ENCODE results near the gene TPST1. TPM values are rescaled to one million over a fixed set of nuclear protein-coding genes. Genes with fewer than 3 reads are reported as not detected.

Gene TPST1
- total and polyA plus RNA-seq, 9 of the 15 experiments (the other 6 are each of a cell fraction or from before 2014, with no cell fraction given) = 0.15 to 2.2 (median 0.53) TPM

DNA sequence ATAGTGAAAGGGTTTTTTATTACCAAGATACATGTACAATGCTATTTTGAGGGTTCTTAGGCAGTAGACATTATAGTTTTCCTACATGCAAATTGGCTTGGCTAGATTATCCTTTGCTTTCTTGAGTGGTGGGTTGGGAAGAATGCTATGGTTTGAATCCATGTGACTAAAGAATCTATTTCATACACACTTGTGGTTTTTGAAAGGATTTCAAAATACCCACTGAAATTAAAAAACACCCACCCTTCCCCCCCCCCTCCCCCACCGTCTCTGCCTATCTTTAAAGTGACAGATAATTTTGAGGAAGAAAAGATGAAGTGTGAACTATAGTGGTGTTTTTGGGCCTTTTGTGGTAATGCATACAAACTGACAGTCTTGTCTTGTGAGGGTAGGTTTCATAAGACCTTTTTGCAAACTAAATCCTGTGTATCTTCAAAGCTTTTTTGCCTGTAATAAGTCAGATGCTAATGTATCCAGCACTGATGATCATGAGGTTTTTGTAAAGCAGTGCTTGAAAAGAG is 90.9 kb downstream of the TPST1 start:
- ChIA-PET POLR2A (interaction anchor here (2.2 kb wide), 1 partner anchor 19 kb away, joined by 5 read pairs; no protein-coding TSS in a partner anchor), CTCF (ENCODE audit: low intra/inter-chr PET ratio) (no interaction called here)
- H3K4me3 ChIP-seq = no peak overlapping the region
- H3K4me1 ChIP-seq (replicated peaks in 1 of 2; ENCODE audit: control insufficient read depth in 2 of 2, insufficient read depth in 2 of 2, low read length in 2 of 2) = peaks cover 0 to 2% of the 10 kb centered on the region in 2 experiments; a peak in 1 of 5 replicates
- intact Hi-C loops (cut with micrococcal nuclease) = no loop called here
- BruUV-seq (replicated peaks) = no TSS peak
- no peaks in the 10 kb centered on the region; the same call in 1 of the 2 replicates for H3K9me3 ChIP-seq (replicated peaks; ENCODE audit: control insufficient read depth, insufficient read depth, low read depth, low read length)
- FAIRE-seq (no peak), ATAC-seq (no peak), DNase-seq (ENCODE audit: extremely low read depth in 1 of 4, low spot score in 3 of 4) (no peak)
- no peak overlapping the region for H3K27ac ChIP-seq (ENCODE audit: extremely low read depth, low read depth, low read length)
- in situ Hi-C loops (cut with MboI) = no loop called here
- H3K9me1 ChIP-seq (ENCODE audit: control insufficient read depth, insufficient read depth, low read length) = no peaks in the 10 kb centered on the region
- H3K36me3 ChIP-seq (ENCODE audit: control insufficient read depth, insufficient read depth, low read length) = no peaks in the 10 kb centered on the region
- H3K79me2 ChIP-seq (ENCODE audit: control insufficient read depth, insufficient read depth, low read length) = no peaks in the 10 kb centered on the region
- no peaks in the 10 kb centered on the region for H3K27me3 ChIP-seq (ENCODE audit: control insufficient read depth in 2 of 2, insufficient read depth in 2 of 2, low read length in 2 of 2)
- H2AFZ ChIP-seq (ENCODE audit: low read depth, low read length) = no peak overlapping the region
- no peak overlapping the region for H3K9ac ChIP-seq (ENCODE audit: insufficient read depth in 1 of 2, low read depth in 2 of 2, low read length in 2 of 2)
- H4K20me1 ChIP-seq (replicated peaks; ENCODE audit: control insufficient read depth, insufficient read depth, low read length) = no peaks in the 10 kb centered on the region
- 0% methylated on average over 1 of the region's 1 CpG for WGBS (ENCODE audit: insufficient coverage, low coverage, missing lambda C conversion rate)
- H3K4me2 ChIP-seq (ENCODE audit: insufficient read depth, low read length) = no peak overlapping the region
- TF ChIP-seq ZNF311 (CRISPR knock-in tag; IDR thresholded peaks at IDR 0.05) = no peak
- TF ChIP-seq, protein P1, sequence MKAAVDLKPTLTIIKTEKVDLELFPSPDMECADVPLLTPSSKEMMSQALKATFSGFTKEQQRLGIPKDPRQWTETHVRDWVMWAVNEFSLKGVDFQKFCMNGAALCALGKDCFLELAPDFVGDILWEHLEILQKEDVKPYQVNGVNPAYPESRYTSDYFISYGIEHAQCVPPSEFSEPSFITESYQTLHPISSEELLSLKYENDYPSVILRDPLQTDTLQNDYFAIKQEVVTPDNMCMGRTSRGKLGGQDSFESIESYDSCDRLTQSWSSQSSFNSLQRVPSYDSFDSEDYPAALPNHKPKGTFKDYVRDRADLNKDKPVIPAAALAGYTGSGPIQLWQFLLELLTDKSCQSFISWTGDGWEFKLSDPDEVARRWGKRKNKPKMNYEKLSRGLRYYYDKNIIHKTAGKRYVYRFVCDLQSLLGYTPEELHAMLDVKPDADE (conservative IDR thresholded peaks at IDR 0.05; ENCODE audit: control insufficient read depth, low read depth, low read length) = no peak
- TF ChIP-seq, protein P2, sequence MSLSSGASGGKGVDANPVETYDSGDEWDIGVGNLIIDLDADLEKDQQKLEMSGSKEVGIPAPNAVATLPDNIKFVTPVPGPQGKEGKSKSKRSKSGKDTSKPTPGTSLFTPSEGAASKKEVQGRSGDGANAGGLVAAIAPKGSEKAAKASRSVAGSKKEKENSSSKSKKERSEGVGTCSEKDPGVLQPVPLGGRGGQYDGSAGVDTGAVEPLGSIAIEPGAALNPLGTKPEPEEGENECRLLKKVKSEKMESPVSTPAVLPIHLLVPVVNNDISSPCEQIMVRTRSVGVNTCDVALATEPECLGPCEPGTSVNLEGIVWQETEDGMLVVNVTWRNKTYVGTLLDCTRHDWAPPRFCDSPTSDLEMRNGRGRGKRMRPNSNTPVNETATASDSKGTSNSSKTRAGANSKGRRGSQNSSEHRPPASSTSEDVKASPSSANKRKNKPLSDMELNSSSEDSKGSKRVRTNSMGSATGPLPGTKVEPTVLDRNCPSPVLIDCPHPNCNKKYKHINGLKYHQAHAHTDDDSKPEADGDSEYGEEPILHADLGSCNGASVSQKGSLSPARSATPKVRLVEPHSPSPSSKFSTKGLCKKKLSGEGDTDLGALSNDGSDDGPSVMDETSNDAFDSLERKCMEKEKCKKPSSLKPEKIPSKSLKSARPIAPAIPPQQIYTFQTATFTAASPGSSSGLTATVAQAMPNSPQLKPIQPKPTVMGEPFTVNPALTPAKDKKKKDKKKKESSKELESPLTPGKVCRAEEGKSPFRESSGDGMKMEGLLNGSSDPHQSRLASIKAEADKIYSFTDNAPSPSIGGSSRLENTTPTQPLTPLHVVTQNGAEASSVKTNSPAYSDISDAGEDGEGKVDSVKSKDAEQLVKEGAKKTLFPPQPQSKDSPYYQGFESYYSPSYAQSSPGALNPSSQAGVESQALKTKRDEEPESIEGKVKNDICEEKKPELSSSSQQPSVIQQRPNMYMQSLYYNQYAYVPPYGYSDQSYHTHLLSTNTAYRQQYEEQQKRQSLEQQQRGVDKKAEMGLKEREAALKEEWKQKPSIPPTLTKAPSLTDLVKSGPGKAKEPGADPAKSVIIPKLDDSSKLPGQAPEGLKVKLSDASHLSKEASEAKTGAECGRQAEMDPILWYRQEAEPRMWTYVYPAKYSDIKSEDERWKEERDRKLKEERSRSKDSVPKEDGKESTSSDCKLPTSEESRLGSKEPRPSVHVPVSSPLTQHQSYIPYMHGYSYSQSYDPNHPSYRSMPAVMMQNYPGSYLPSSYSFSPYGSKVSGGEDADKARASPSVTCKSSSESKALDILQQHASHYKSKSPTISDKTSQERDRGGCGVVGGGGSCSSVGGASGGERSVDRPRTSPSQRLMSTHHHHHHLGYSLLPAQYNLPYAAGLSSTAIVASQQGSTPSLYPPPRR (CRISPR knock-in tag; IDR thresholded peaks at IDR 0.05; ENCODE audit: borderline replicate concordance) = no peak
- TF ChIP-seq FOXA3 (CRISPR knock-in tag; conservative IDR thresholded peaks at IDR 0.05 in 1 of 2, IDR thresholded peaks at IDR 0.05 in 1 of 2) = no peak
- TF ChIP-seq GABPB1 (CRISPR knock-in tag; IDR thresholded peaks at IDR 0.05) = no peak
- TF ChIP-seq KDM4B (IDR thresholded peaks at IDR 0.05; ENCODE audit: borderline replicate concordance in 2 of 2, low read depth in 1 of 2) = no peak
- TF ChIP-seq, protein P3, sequence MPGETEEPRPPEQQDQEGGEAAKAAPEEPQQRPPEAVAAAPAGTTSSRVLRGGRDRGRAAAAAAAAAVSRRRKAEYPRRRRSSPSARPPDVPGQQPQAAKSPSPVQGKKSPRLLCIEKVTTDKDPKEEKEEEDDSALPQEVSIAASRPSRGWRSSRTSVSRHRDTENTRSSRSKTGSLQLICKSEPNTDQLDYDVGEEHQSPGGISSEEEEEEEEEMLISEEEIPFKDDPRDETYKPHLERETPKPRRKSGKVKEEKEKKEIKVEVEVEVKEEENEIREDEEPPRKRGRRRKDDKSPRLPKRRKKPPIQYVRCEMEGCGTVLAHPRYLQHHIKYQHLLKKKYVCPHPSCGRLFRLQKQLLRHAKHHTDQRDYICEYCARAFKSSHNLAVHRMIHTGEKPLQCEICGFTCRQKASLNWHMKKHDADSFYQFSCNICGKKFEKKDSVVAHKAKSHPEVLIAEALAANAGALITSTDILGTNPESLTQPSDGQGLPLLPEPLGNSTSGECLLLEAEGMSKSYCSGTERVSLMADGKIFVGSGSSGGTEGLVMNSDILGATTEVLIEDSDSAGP (CRISPR knock-in tag; IDR thresholded peaks at IDR 0.05) = no peak
- no peak for TF ChIP-seq TGIF2 (CRISPR knock-in tag; IDR thresholded peaks at IDR 0.05)
- TF ChIP-seq, protein P4, sequence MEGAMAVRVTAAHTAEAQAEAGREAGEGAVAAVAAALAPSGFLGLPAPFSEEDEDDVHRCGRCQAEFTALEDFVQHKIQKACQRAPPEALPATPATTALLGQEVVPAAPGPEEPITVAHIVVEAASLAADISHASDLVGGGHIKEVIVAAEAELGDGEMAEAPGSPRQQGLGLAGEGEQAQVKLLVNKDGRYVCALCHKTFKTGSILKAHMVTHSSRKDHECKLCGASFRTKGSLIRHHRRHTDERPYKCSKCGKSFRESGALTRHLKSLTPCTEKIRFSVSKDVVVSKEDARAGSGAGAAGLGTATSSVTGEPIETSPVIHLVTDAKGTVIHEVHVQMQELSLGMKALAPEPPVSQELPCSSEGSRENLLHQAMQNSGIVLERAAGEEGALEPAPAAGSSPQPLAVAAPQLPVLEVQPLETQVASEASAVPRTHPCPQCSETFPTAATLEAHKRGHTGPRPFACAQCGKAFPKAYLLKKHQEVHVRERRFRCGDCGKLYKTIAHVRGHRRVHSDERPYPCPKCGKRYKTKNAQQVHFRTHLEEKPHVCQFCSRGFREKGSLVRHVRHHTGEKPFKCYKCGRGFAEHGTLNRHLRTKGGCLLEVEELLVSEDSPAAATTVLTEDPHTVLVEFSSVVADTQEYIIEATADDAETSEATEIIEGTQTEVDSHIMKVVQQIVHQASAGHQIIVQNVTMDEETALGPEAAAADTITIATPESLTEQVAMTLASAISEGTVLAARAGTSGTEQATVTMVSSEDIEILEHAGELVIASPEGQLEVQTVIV (CRISPR knock-in tag; IDR thresholded peaks at IDR 0.05; ENCODE audit: borderline replicate concordance) = no peak
- no peak for TF ChIP-seq BCL6 (CRISPR knock-in tag; IDR thresholded peaks at IDR 0.05)

Measured in K562 (cell line).